GM19099 (cell line): ENCODE results near the gene IL10RB.

ENCODE experiments used
- POLR2A ChIP-seq: IDR thresholded peaks from 3 replicates; pipeline ENCODE4 v1.6.1; 2011; ENCODE audit warnings: low read depth; ENCODE audit not compliant: insufficient read length; ENCODE audit errors: extremely low read depth

The IL10RB gene

DNA sequence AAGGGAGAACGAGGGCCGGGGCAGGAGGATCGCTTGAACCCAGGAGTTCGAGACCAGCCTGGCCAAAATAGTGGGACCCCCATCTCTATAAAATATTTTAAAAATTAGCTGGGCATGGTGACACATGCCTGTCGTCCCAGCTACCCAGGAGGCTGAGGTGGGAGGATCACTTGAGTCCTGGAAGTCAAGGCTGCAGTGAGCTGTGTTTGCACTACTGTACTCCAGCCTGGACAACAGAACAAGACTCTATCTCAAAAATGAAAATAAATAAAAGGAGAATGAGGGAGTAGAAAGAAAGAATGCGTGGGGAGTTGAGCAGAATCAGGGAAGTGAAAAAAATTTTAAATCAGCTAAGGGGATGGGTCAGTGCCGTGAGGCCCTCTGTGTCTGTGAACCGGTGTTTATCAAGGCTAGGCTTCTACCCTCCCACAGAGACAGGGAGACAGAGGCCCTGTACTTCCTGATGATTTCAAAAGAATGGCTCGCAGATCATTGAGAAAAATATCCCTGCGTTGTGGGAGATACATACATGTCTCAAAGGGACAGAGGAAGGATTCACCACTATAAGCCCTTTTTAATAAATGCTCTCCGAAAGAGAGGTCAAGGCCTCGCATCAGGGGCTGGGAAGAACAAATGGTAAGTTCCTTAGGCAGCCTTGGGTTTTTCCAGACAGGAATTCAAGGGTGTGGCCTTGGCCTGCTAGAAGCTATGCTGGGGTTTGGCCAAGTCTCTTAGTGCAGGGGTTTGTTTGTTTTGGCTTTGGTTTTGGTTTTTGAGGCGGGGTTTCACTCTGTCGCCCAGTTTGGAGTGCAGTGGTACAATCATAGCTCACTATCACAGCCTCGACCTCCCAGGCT is 20.7 kb downstream of the IL10RB start:
- TF ChIP-seq POLR2A: no peak

DNA sequence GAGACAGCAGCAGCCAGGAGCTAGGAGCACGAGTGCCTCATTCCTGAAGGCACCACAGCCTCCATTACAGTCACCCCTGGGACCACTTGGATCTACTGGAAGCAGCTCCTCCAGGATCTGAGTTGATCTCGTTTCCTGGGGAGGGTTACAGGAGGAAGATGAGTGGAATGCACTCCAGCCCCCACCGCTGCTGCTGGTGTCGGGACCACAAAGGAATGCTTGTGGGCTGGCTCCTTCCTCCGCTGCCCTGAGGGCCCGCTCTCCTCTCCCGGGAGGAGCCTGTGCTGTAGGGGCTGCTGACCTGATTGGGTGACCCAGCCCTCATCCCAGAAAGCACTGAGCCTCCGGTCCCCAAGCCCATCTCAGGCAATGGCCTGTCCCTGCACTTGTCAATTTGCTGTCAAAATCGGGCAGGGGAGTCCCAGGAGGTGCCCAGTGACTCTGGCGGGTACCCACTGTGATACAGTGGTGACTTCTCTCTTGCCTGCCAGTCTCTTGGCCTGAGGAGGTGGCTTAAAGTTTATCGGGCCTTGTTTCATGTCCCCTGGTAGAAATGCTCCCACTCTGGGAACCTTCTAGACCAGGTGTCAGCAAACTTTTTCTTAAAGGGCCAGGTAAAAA is 23.1 kb downstream of the IL10RB start:
- no peak for TF ChIP-seq POLR2A

DNA sequence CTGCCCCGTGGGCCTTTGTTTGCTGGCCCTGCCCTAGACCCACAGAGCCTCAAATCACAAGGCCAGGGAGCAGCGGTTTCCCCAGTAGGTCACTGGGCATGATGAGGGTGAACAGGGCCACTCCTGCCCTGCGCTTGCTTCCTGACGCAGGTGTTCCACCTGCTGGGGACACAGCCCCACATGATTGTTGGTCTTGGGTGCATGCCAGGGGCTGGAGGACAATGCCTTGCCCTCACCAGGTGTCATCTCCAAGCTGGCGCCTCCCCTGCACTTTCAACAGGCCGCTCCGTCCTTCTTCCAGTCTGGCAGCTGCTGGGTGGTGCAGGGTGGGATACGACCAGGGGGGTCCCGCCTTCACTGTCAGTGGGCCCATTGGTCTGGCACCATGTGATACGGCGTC is 24.3 kb downstream of the IL10RB start:
- no peak for TF ChIP-seq POLR2A

DNA sequence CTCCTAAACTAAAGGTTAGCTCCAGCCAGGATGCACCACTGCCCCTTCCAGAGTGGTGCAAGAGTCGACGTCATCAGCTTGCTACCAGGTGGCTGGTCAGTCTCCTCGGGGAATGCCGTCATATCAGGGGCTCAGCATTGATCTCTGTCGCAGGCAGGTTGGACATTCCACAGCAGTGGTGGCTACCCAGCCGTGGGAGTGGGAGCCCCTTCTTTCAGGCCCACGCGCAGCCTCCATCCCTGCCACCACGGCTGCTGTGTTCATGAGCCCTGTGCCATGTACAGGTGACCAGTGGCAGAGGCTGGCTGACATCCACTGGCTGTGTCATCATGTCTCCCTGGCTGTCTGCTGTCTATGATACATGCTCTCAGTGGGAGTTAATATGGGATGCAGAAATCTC is 25.5 kb downstream of the IL10RB start:
- TF ChIP-seq POLR2A: no peak

DNA sequence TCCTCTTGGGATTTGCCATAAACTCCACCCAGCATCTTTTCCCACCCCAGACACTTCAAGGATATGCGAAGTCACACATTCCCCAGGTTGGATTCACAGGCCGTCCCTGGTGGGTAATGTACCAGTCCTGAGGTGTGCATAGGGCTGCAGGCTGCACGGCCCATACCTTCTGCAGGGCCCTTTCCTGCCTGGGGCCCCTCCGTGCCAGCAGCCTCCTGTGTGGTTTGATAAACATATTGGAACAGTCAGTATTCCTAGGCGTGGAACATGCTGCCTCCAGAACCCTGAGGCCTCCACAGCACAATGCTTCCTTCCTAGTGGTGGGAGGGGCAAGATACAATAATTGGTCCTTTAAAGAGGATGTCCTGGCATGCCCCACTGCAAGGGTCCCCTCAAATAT is 26.6 kb downstream of the IL10RB start:
- no peak for TF ChIP-seq POLR2A

DNA sequence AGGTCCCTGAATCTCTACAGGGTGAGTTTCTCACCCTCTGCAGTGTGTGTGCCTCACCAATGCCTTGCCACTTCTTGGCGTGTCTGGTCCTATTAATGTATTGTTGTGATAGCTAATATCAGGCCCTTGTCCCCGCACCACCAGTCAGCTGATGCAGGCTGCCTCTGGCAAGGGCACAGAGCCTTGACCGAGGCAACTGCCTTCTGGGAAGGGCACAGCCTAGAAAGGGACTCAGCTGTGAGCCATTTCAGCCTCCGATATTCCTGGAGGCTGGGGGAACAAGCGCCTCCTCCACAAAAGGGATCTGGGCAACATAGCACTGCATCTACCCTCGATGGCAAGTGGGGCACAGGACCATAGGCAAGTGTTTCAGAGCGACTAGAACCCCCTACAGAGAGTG is 27.0 kb downstream of the IL10RB start:
- TF ChIP-seq POLR2A: no peak

DNA sequence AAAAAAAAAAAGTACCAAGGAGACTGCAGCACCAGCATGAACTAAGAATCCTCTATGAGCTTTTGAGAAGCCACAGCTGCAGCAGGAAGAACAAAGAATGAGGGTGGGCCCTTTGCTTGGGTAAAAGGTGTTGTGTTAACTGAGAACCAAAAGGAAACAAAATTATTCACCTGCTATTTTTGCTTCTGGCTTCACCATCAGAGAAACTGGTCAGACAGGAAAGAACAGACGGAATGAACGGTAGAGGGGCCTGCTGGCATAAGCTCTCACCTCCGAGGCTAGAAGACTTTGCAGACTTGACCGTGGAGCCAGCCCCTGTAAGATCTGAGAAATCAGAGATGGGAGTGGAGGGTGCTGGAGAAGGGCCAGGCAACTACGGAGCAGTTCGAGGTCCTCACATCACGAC is 27.6 kb downstream of the IL10RB start:
- TF ChIP-seq POLR2A: no peak

DNA sequence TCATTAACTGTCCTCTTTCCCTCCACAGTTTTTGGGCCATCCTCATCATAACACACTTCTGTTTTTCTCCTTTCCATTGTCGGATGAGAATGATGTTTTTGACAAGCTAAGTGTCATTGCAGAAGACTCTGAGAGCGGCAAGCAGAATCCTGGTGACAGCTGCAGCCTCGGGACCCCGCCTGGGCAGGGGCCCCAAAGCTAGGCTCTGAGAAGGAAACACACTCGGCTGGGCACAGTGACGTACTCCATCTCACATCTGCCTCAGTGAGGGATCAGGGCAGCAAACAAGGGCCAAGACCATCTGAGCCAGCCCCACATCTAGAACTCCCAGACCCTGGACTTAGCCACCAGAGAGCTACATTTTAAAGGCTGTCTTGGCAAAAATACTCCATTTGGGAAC is 30.0 kb downstream of the IL10RB start:
- TF ChIP-seq POLR2A: no peak

DNA sequence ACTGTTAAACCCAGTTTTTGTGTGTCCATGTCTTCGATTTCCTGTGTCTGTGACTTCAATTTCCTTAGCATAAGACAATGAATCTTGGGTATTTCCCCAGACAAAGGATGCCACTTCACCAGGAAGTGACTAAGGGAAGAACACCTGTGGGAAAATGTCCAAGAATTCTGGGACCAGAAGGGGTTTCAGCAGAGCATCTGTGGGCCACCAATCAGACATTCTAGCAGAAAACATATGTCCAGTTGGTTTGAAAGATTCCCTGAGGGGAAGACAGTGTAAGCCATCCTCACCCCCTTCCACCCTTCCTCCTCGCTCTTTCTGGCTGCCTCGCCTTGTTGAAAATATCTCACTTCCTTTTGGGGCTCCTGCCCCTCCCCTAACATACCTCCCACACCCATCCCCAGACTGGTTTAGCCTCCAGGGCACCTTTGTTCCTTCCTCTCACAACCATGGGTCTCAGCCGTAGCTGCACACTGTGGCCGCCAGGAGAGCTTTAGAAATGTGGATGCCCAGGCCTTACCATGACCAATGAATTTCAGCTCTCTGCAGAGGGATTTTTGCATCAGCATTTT is 33.1 kb downstream of the IL10RB start:
- TF ChIP-seq POLR2A: peak; percentile 29

DNA sequence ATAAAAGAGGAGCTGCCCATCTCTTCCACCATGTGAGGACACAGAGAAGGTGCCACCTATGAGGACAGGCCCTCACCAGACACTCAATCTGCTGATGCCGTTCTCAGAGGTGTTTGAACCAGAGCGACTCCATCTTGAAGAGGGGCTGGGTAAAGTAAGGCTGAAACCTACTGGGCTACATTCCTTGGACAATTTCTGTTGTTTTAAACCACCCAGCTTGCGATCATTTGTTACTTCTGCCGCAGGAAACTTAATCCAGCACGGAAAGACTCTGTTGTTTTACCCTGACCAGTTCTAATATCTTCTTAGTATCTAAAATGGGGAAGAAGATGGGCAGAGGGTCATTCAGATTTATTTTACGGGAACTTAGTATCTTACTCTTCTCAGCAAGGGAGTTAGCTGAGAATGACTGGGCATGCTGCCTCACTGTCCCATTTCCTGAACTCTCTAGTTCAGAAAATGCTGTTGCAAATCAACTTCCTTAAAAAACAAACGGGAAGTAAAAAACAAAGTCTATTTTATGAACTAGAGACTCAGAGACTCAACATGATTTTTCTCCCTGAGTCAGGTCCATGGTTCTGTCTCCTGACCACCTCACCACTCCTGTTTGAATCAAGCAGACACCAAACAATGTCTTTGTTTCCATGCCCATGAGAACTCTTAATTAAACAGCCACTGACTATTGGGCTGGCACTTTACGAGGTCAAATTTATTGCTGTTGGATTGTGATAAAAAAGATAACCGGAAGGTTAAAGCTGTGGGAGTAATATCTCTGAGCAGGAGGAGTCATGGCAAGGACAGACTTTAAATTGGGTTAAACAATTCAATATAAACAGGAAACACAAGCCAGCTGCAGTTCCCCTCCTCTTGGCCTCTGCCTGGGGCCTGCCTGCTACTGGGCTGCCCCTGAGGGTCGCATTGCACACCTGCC is 34.8 kb downstream of the IL10RB start:
- no peak for TF ChIP-seq POLR2A

DNA sequence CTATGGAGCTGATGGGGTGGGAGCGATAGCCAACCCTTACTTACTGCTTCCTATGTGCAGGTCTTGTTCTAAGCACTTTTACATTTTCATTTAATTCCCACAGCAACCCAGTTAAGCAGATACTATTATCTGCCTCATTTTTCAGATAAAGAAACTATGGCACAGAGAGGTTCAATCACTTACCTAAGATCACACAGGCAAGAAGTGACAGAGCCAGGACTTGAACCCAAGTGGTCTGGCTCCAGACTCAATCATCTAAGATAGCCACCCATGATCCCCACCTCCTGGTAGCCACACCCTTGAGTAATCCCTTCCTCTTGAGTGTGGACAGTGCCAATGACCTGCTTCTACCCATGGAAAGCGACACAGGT is 35.5 kb downstream of the IL10RB start:
- TF ChIP-seq POLR2A: no peak

DNA sequence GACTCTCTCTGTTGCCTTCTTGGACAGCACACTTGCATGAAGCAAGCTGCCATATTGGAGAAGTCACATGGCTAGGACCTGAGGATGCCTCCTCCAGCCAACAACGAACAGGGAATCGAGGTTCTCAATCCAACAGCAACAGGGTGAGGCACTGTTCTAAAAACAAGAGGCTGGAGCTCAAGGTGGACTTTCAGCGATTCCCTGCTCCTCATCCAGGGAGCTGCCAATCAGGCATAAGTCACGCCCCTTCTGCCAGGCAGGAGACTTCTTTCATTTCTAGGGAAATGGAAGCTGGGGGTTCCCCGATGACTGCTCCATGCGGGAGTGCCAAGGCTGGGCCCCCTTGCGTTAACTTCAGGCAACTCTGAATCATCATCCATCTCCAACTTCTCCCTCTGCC is 35.9 kb downstream of the IL10RB start:
- TF ChIP-seq POLR2A: no peak

DNA sequence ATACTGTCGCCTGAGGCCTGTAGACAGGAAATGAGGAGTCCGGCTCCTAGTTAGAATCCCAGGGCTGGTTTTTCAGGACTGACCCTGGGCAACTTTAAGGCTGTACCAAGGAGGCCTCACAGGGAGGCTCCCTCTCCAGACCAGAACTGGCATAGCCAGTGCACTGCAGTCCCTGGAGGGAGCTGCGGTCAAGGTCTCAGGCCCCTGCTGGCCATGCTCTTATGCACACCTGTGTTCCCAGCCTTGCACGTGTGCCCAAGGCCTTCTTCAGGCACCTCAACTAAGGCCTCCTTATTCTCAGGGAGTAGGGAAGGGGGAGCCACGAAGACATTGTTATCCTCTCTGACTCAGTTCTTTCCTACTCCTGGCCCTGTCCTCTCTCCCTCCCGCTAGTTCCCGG is 36.6 kb downstream of the IL10RB start:
- no peak for TF ChIP-seq POLR2A

DNA sequence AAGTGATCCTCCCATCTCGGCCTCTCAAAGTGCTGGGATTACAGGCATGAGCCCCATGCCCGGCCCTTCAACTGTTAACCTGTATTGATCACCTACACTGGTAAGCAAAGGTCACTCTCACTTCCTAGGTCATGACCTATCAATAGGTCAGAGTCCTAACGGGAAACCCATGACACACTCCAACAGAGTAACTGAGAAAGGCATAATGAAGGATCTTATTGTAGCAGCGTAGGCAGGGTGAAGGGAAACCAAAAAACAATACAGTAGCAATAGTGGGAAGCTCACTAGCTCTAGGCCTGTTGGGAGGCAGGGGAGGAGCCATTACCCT is 39.1 kb downstream of the IL10RB start:
- no peak for TF ChIP-seq POLR2A

DNA sequence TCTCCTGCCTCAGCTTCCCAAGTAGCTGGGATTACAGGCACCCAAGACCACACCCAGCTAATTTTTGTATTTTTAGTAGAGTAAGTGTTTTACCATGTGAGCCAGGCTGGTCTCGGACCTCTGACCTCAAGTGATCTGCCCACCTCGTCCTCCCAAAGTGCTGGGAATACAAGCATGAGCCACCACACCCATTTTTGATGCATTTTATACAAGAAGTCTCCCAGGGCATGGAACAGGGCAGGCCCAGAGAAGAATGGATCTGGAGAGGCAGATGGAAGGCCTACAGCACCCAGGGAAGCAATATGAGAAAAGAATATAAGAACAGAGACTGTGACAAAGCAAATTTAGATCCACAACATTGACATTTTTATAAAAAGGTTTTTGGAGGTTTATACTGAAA is 39.8 kb downstream of the IL10RB start:
- no peak for TF ChIP-seq POLR2A

DNA sequence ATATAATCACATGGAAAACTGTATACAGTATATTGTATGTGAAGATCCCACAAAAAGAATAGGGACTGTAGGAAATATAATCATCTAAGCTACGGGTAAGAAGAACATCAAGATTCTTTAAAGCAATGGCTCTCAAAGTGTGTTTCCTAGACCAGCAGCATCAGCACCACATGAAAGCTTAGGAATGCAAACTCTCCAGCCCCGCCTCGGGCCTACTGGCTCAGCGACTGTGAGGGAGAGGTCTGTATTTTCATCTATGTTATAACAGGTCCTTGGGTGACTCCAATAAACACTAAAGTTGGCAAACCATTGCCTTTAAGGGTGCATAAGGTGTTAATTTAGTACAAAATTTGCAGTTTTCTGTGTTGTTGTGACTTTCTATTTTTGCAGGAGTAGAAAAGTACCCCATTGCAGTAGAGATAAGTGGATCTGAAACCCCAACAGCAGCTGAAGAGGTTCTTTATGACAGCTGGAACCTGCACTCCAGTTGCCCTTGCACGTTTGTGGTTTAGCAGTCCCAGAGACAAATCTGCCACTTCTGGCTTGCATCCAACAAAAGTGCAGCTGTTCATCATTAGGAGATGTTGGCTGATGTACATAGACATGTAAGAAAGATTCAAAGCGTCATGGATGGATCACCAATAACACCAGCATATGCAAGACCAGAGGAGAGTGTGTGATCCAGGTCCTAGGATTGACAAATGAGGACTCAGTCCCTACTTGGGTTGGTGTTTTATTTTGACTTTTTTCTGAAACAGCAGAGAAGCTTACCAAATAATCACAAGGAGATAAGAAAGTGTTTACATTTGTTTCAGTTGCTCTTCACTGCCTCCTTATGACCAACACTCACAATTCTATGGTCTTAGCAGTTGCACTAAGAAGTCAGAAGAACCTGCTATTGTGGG is 42.7 kb downstream of the IL10RB start:
- no peak for TF ChIP-seq POLR2A
